Activated naive CD8-positive, alpha-beta T cell treated with anti-CD3 and anti-CD28 coated beads, Interleukin-2, amount 10 ng/mL, durations not matched to agents 7 days and 5 days (primary cell): ENCODE results near the gene GAREM2. TPM values are rescaled to one million over a fixed set of nuclear protein-coding genes. Genes with fewer than 3 reads are reported as not detected.

Experiments
- ATAC-seq: fragments of 150-1000 bp; cut with Tn5 transposase; one replicate; pipeline ENCODE4 v1.10.0; 2021; ENCODE audit warnings: low read depth, moderate library complexity
- POLR2A ChIA-PET: fragments of 350-600 bp; sonication (Branson Sonifier 250); formaldehyde crosslinking; loops from one replicate; lab custom pipeline; 2021; ENCODE audit warnings: antibody characterized with exemption; lab: Charles Lee
- DNase-seq: peaks from one replicate; pipeline ENCODE4 v3.0.0; 2021
- H3K27ac Mint-ChIP-seq: one replicate; pipeline ENCODE4 v1.8.0; 2022; ENCODE audit warnings: mild to moderate bottlenecking, mixed read lengths
- H3K27me3 Mint-ChIP-seq: one replicate; pipeline ENCODE4 v1.8.0; 2022; ENCODE audit warnings: mild to moderate bottlenecking, moderate library complexity, mixed read lengths
- H3K36me3 Mint-ChIP-seq: one replicate; pipeline ENCODE4 v1.8.0; 2021; ENCODE audit warnings: mild to moderate bottlenecking, mixed read lengths
- H3K4me1 Mint-ChIP-seq: one replicate; pipeline ENCODE4 v1.8.0; 2021; ENCODE audit warnings: mixed read lengths
- H3K4me3 Mint-ChIP-seq: one replicate; pipeline ENCODE4 v1.8.0; 2022; ENCODE audit warnings: mild to moderate bottlenecking, moderate library complexity, mixed read lengths
- H3K9me3 Mint-ChIP-seq: one replicate; pipeline ENCODE4 v1.8.0; 2021; ENCODE audit warnings: mixed read lengths
- total RNA-seq, 2 experiments: library from RNA; stranded (reverse); gene quantifications; one replicate each; pipeline ENCODE4 v1.2.3, GENCODE V29; 2021

The GAREM2 gene
- 1 to 10 TPM; 4.1 to 4.9 TPM for total RNA-seq

- ATAC-seq (peak; percentile 31), DNase-seq (peak; percentile 37)
- no peak within 1 kb of the TSS for H3K27ac Mint-ChIP-seq
- peak within 1 kb of the TSS; percentile 82 for H3K4me3 Mint-ChIP-seq
- H3K9me3 Mint-ChIP-seq = no peaks in the 10 kb centered on the region
- POLR2A ChIA-PET = no interaction called here
- peaks cover 41% of the 10 kb centered on the region for H3K27me3 Mint-ChIP-seq
- H3K4me1 Mint-ChIP-seq = peaks cover 7% of the 10 kb centered on the region
- H3K36me3 Mint-ChIP-seq = peaks cover 1% of the 10 kb centered on the region
Measured at GRCh38 chr2:26172871-26173775, at the start of gene GAREM2. Gene GAREM2, plus strand, starts transcription at chr2:26173088. Its CDS starts 133 bp downstream, at chr2:26173221.

GRCh38 chr2:26123426-26123825, 49.5 kb upstream of the GAREM2 start:
- POLR2A ChIA-PET = no interaction called here
- no peaks in the 10 kb centered on the region for H3K36me3 Mint-ChIP-seq
- DNase-seq = no peak
- H3K4me1 Mint-ChIP-seq = peaks cover 1% of the 10 kb centered on the region
- no peaks in the 10 kb centered on the region for H3K9me3 Mint-ChIP-seq
- no peaks in the 10 kb centered on the region for H3K27me3 Mint-ChIP-seq
- ATAC-seq = no peak
- H3K4me3 Mint-ChIP-seq = no peak overlapping the region
- no peak overlapping the region for H3K27ac Mint-ChIP-seq

GRCh38 chr2:26126074-26126473, 46.8 kb upstream of the GAREM2 start:
- ATAC-seq = no peak
- Mint-ChIP-seq H3K9me3 (no peaks in the 10 kb centered on the region), H3K27me3 (no peaks in the 10 kb centered on the region), H3K36me3 (peaks cover 7% of the 10 kb centered on the region), H3K27ac (no peak overlapping the region), H3K4me1 (peaks cover 13% of the 10 kb centered on the region), H3K4me3 (no peak overlapping the region)
- DNase-seq = no peak
- POLR2A ChIA-PET = interaction anchor here (1.1 kb wide), 1 partner anchor 93 kb away, joined by 4 read pairs; the partner anchor contains the start of gene RAB10

- no peak overlapping the region for H3K27ac Mint-ChIP-seq
- H3K9me3 Mint-ChIP-seq = no peaks in the 10 kb centered on the region
- no peaks in the 10 kb centered on the region for H3K27me3 Mint-ChIP-seq
- H3K4me1 Mint-ChIP-seq = peaks cover 14% of the 10 kb centered on the region
- H3K4me3 Mint-ChIP-seq = no peak overlapping the region
- DNase-seq (no peak), ATAC-seq (no peak)
- H3K36me3 Mint-ChIP-seq = peaks cover 9% of the 10 kb centered on the region
- POLR2A ChIA-PET = interaction anchor here (0.6 kb wide), 1 partner anchor 956 kb away, joined by 4 read pairs; no protein-coding TSS in a partner anchor
Measured at GRCh38 chr2:26128176-26128575, 44.7 kb upstream of the GAREM2 start.

GRCh38 chr2:26130763-26131162, 42.1 kb upstream of the GAREM2 start:
- Mint-ChIP-seq H3K4me1 (peaks cover 13% of the 10 kb centered on the region), H3K27ac (peak overlapping the region; percentile 8), H3K9me3 (no peaks in the 10 kb centered on the region), H3K27me3 (no peaks in the 10 kb centered on the region), H3K4me3 (no peak overlapping the region), H3K36me3 (peaks cover 9% of the 10 kb centered on the region)
- POLR2A ChIA-PET = no interaction called here
- peak; percentile 60 for ATAC-seq
- no peak for DNase-seq

- Mint-ChIP-seq H3K9me3 (no peaks in the 10 kb centered on the region), H3K4me3 (no peak overlapping the region), H3K36me3 (peaks cover 8% of the 10 kb centered on the region), H3K27me3 (no peaks in the 10 kb centered on the region), H3K27ac (no peak overlapping the region), H3K4me1 (peaks cover 2% of the 10 kb centered on the region)
- ATAC-seq (no peak), DNase-seq (no peak)
- POLR2A ChIA-PET = no interaction called here
Measured at GRCh38 chr2:26136451-26136850, 36.4 kb upstream of the GAREM2 start.

- peaks cover 2% of the 10 kb centered on the region for H3K4me1 Mint-ChIP-seq
- ATAC-seq = no peak
- H3K27me3 Mint-ChIP-seq = no peaks in the 10 kb centered on the region
- no peak overlapping the region for H3K27ac Mint-ChIP-seq
- DNase-seq = no peak
- POLR2A ChIA-PET = no interaction called here
- H3K4me3 Mint-ChIP-seq = no peak overlapping the region
- H3K36me3 Mint-ChIP-seq = peaks cover 6% of the 10 kb centered on the region
- no peaks in the 10 kb centered on the region for H3K9me3 Mint-ChIP-seq
Measured at GRCh38 chr2:26139269-26140183, 33.4 kb upstream of the GAREM2 start.

- POLR2A ChIA-PET = no interaction called here
- no peaks in the 10 kb centered on the region for H3K27me3 Mint-ChIP-seq
- ATAC-seq (no peak), DNase-seq (no peak)
- no peaks in the 10 kb centered on the region for H3K4me1 Mint-ChIP-seq
- no peaks in the 10 kb centered on the region for H3K9me3 Mint-ChIP-seq
- no peak overlapping the region for H3K4me3 Mint-ChIP-seq
- H3K27ac Mint-ChIP-seq = no peak overlapping the region
- H3K36me3 Mint-ChIP-seq = peaks cover 4% of the 10 kb centered on the region
Measured at GRCh38 chr2:26141145-26141769, 31.6 kb upstream of the GAREM2 start.

- ATAC-seq (no peak), DNase-seq (no peak)
- no peaks in the 10 kb centered on the region for H3K27me3 Mint-ChIP-seq
- POLR2A ChIA-PET = no interaction called here
- no peaks in the 10 kb centered on the region for H3K36me3 Mint-ChIP-seq
- no peaks in the 10 kb centered on the region for H3K4me1 Mint-ChIP-seq
- no peak overlapping the region for H3K27ac Mint-ChIP-seq
- no peak overlapping the region for H3K4me3 Mint-ChIP-seq
- H3K9me3 Mint-ChIP-seq = no peaks in the 10 kb centered on the region
Measured at GRCh38 chr2:26144031-26144430, 28.9 kb upstream of the GAREM2 start.

GRCh38 chr2:26144953-26145680, 27.8 kb upstream of the GAREM2 start:
- peak; percentile 65 for DNase-seq
- no peaks in the 10 kb centered on the region for H3K4me1 Mint-ChIP-seq
- POLR2A ChIA-PET = no interaction called here
- H3K36me3 Mint-ChIP-seq = no peaks in the 10 kb centered on the region
- no peaks in the 10 kb centered on the region for H3K9me3 Mint-ChIP-seq
- H3K27ac Mint-ChIP-seq = no peak overlapping the region
- peak; percentile 52 for ATAC-seq
- peaks cover 2% of the 10 kb centered on the region for H3K27me3 Mint-ChIP-seq
- no peak overlapping the region for H3K4me3 Mint-ChIP-seq

- ATAC-seq (no peak), DNase-seq (no peak)
- H3K36me3 Mint-ChIP-seq = no peaks in the 10 kb centered on the region
- peaks cover 18% of the 10 kb centered on the region for H3K27me3 Mint-ChIP-seq
- POLR2A ChIA-PET = no interaction called here
- no peaks in the 10 kb centered on the region for H3K4me1 Mint-ChIP-seq
- H3K4me3 Mint-ChIP-seq = no peak overlapping the region
- no peak overlapping the region for H3K27ac Mint-ChIP-seq
- H3K9me3 Mint-ChIP-seq = no peaks in the 10 kb centered on the region
Measured at GRCh38 chr2:26148501-26148900, 24.4 kb upstream of the GAREM2 start.

GRCh38 chr2:26150243-26150642, 22.6 kb upstream of the GAREM2 start:
- Mint-ChIP-seq H3K27me3 (peaks cover 31% of the 10 kb centered on the region), H3K4me3 (no peak overlapping the region), H3K36me3 (no peaks in the 10 kb centered on the region), H3K9me3 (no peaks in the 10 kb centered on the region), H3K27ac (no peak overlapping the region), H3K4me1 (no peaks in the 10 kb centered on the region)
- POLR2A ChIA-PET = no interaction called here
- DNase-seq (no peak), ATAC-seq (no peak)
